OCI-LY1 (cell line): ENCODE results near the gene BRCA1.
"Not testable (repeated sequence)": the region's sequence is repeated elsewhere in the genome, so short reads cannot be mapped to it uniquely, and the experiment has no call there.

ENCODE experiments used
- H2AFZ ChIP-seq: fragments of 200-600 bp; sonication (generic), shearing (Covaris generic); 2 replicates; pipeline ENCODE4 v1.6.0; 2014; ENCODE audit warnings: antibody characterized with exemption, mild to moderate bottlenecking, low read length
- H3F3A ChIP-seq: fragments of 200-600 bp; sonication (generic), shearing (Covaris generic); 2 replicates; pipeline ENCODE4 v1.6.0; 2014; ENCODE audit warnings: mild to moderate bottlenecking, antibody characterized with exemption, low read length, moderate library complexity; ENCODE audit not compliant: insufficient read depth
- H3K27ac ChIP-seq: fragments of 200-600 bp; sonication (generic); 2 replicates; pipeline ENCODE4 v1.5.1; 2014; ENCODE audit warnings: low read length, mixed run types, mild to moderate bottlenecking, low read depth; ENCODE audit not compliant: poor library complexity, severe bottlenecking
- H3K27me3 ChIP-seq: fragments of 200-600 bp; sonication (generic); 2 replicates; pipeline ENCODE4 v1.6.0; 2014; ENCODE audit warnings: antibody characterized with exemption, mild to moderate bottlenecking, low read length, moderate library complexity; ENCODE audit not compliant: insufficient read depth
- H3K36me3 ChIP-seq: fragments of 200-600 bp; sonication (generic); 2 replicates; pipeline ENCODE4 v1.6.1; 2014; ENCODE audit warnings: mild to moderate bottlenecking, antibody characterized with exemption, low read length, moderate library complexity, mixed read lengths; ENCODE audit not compliant: insufficient read depth
- H3K4me1 ChIP-seq: fragments of 200-600 bp; sonication (generic); 2 replicates; pipeline ENCODE4 v1.5.1; 2014; ENCODE audit warnings: mild to moderate bottlenecking, low read length, moderate library complexity; ENCODE audit not compliant: insufficient read depth, severe bottlenecking
- H3K4me2 ChIP-seq: fragments of 200-600 bp; sonication (generic), shearing (Covaris generic); 2 replicates; pipeline ENCODE4 v1.6.1; 2014; ENCODE audit warnings: low read length
- H3K4me3 ChIP-seq: fragments of 200-600 bp; sonication (generic); 2 replicates; pipeline ENCODE4 v1.5.1; 2014; ENCODE audit warnings: low read length, low read depth, mild to moderate bottlenecking, mixed read lengths; ENCODE audit not compliant: poor library complexity, severe bottlenecking
- H3K79me2 ChIP-seq: fragments of 200-600 bp; shearing (Covaris generic); 2 replicates; pipeline ENCODE4 v1.6.1; 2016; ENCODE audit warnings: mixed run types, low read length, mixed read lengths; ENCODE audit not compliant: insufficient read depth
- H3K9ac ChIP-seq: fragments of 200-600 bp; sonication (generic), shearing (Covaris generic); 2 replicates; pipeline ENCODE4 v1.6.1; 2014; ENCODE audit warnings: mild to moderate bottlenecking, low read length, mixed read lengths
- H3K9me2 ChIP-seq: fragments of 200-600 bp; sonication (generic), shearing (Covaris generic); 2 replicates; pipeline ENCODE4 v1.6.1; 2014; ENCODE audit warnings: low read depth, mild to moderate bottlenecking, low read length, mixed read lengths
- H3K9me3 ChIP-seq: fragments of 200-600 bp; shearing (Covaris generic); 2 replicates; pipeline ENCODE4 v1.6.1; 2014; ENCODE audit warnings: low read length, mixed read lengths
- H4K20me1 ChIP-seq: fragments of 200-600 bp; sonication (generic), shearing (Covaris generic); 2 replicates; pipeline ENCODE4 v1.6.0; 2016; ENCODE audit warnings: mild to moderate bottlenecking, low read length; ENCODE audit not compliant: insufficient read depth
- CTCF ChIP-seq: fragments of 200-600 bp; sonication (generic), shearing (Covaris generic); IDR thresholded peaks from 2 replicates; pipeline ENCODE4 v1.5.1; 2017; ENCODE audit warnings: mild to moderate bottlenecking, antibody characterized with exemption, low read length, moderate library complexity, mixed read lengths
- EZH2 ChIP-seq: fragments of 200-600 bp; sonication (generic), shearing (Covaris generic); IDR thresholded peaks from 2 replicates; pipeline ENCODE4 v1.8.0; 2017; ENCODE audit warnings: borderline replicate concordance, mixed run types, mild to moderate bottlenecking, antibody characterized with exemption, low read length, moderate library complexity, mixed read lengths

Gene BRCA1

GRCh38 chr17:43155666-43156065 lies 30.5 kb upstream of the BRCA1 start:
- Histone ChIP-seq H3K27me3 (no peaks in the 10 kb centered on the region), H2AFZ (no peak overlapping the region), H3F3A (no peaks in the 10 kb centered on the region), H3K27ac (no peak overlapping the region), H3K36me3 (peaks cover 12% of the 10 kb centered on the region), H3K79me2 (no peaks in the 10 kb centered on the region), H3K4me3 (no peak overlapping the region), H4K20me1 (no peaks in the 10 kb centered on the region), H3K9ac (no peak overlapping the region), H3K9me3 (no peaks in the 10 kb centered on the region), H3K4me2 (no peak overlapping the region), H3K4me1 (no peaks in the 10 kb centered on the region), H3K9me2 (no peaks in the 10 kb centered on the region)
- TF ChIP-seq EZH2: no peak
- no peak for TF ChIP-seq CTCF

- H3K27ac ChIP-seq, H3K9me3 ChIP-seq, H3F3A ChIP-seq, H3K4me3 ChIP-seq, H3K27me3 ChIP-seq, H3K4me2 ChIP-seq, H4K20me1 ChIP-seq, H3K79me2 ChIP-seq, H2AFZ ChIP-seq, H3K4me1 ChIP-seq, H3K9ac ChIP-seq, H3K36me3 ChIP-seq, H3K9me2 ChIP-seq: not testable (repeated sequence)
These were observed 28.2 kb upstream of the BRCA1 start for GRCh38 chr17:43153197-43153835.

- H3K4me2 ChIP-seq: no peak overlapping the region
- peaks cover 6% of the 10 kb centered on the region; the same call in 1 of the 2 replicates for H3K36me3 ChIP-seq
- no peaks in the 10 kb centered on the region for H3K27me3 ChIP-seq
- no peaks in the 10 kb centered on the region for H3K9me2 ChIP-seq
- H2AFZ ChIP-seq: no peak overlapping the region
- H3K9ac ChIP-seq: no peak overlapping the region
- no peaks in the 10 kb centered on the region for H3K9me3 ChIP-seq
- no peak overlapping the region for H3K4me3 ChIP-seq
- TF ChIP-seq CTCF (no peak), EZH2 (no peak)
- H3K27ac ChIP-seq: no peak overlapping the region
- no peaks in the 10 kb centered on the region for H4K20me1 ChIP-seq
- no peaks in the 10 kb centered on the region for H3F3A ChIP-seq
- H3K4me1 ChIP-seq: no peaks in the 10 kb centered on the region
- H3K79me2 ChIP-seq: no peaks in the 10 kb centered on the region
These were observed 26.8 kb upstream of the BRCA1 start for GRCh38 chr17:43151880-43152456.

- Histone ChIP-seq H3K27ac (no peak overlapping the region), H3K36me3 (peaks cover 3% of the 10 kb centered on the region; the same call in 1 of the 2 replicates), H3K79me2 (no peaks in the 10 kb centered on the region), H3K27me3 (no peaks in the 10 kb centered on the region), H3F3A (no peaks in the 10 kb centered on the region), H2AFZ (no peak overlapping the region), H4K20me1 (no peaks in the 10 kb centered on the region), H3K4me2 (no peak overlapping the region), H3K4me3 (no peak overlapping the region), H3K9ac (no peak overlapping the region), H3K4me1 (no peaks in the 10 kb centered on the region), H3K9me3 (no peaks in the 10 kb centered on the region), H3K9me2 (no peaks in the 10 kb centered on the region)
- TF ChIP-seq EZH2 (no peak), CTCF (no peak)
These were observed 21.5 kb upstream of the BRCA1 start for GRCh38 chr17:43146649-43147048.
